ENCODE results near the gene ATG16L1. TPM values are rescaled to one million over a fixed set of nuclear protein-coding genes. Genes with fewer than 3 reads are reported as not detected.

Gene ATG16L1
- total RNA-seq, 2 donors from 2014 or later: 23.6 to 26.0 TPM

DNA sequence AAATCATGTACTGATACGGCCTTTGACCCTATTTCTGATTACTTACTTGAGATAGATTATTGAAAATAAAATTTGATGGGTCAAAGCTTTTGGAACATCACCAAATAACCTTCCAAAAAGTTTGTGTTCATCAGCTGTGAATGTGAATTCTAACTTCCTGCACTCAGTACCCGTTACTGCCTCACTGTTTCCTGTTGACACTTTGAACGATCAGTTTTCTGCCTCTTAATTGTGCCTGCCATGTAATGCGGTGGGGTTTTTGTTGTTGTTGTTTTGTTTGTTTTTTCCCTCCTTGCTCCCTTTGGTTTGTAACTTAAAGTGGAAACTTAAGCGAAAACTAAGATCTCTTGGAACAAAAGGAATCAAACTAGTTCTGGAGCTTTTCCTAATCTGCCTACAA lies 18.9 kb downstream of the ATG16L1 start:
- H3K4me3 Mint-ChIP-seq: peak overlapping the region; percentile 72 to 87
- ATAC-seq (replicated peaks in 1 of 2) (no peak), DNase-seq (no peak)
- peaks cover 67% of the 10 kb centered on the region for H3K4me1 Mint-ChIP-seq (ENCODE audit: low read depth)
- no peaks in the 10 kb centered on the region for H3K9me3 Mint-ChIP-seq
- peaks cover 20 to 53% of the 10 kb centered on the region in 2 donors for H3K36me3 Mint-ChIP-seq (ENCODE audit: insufficient read depth in 2 of 2)
- no peaks in the 10 kb centered on the region for H3K27me3 Mint-ChIP-seq (ENCODE audit: low read depth)
- peak overlapping the region; percentile 100 for H3K27ac Mint-ChIP-seq

DNA sequence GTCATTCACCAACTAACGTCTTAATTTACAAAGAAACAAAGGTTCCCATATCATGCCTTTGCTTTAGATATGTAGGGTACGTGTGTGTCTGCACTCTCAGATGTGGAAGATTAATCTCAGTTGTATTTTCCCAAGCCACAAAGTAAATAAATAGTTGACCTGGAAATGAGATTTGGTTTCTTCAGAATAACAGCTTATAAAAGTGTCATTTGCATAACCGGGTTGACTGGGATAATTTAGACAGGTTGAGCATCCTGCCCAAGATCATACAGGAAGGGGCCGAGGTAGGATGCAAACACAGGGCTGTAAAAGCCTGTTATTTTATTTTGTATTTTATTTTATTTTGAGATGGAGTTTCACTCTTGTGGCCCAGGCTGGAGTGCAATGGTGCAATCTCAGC lies 19.5 kb downstream of the ATG16L1 start:
- H3K36me3 Mint-ChIP-seq (ENCODE audit: insufficient read depth in 2 of 2): peaks cover 20 to 53% of the 10 kb centered on the region in 2 donors
- ATAC-seq (replicated peaks in 1 of 2): no peak

DNA sequence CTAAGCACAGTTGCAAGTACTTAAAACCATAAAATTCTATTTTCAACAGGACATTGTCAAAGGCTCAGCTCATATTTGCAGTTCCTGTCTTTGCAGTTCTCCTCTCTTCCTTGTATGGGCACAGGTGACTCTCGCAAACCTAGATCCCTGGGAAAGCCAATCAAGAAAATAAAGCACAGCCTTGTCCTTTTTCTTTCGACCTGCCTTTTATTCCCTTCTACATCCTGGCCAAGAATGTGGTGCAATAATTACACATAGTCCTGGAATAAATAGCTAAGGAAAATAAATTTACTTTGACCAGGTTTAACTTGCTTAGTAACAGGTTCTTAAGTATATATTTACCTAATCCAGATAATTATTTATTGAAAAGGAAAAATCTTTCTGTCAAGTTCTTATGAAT lies 20.2 kb downstream of the ATG16L1 start:
- Mint-ChIP-seq H3K4me3 (peak overlapping the region in 1 of 2 donors; percentile 26), H3K27me3 (ENCODE audit: low read depth) (no peaks in the 10 kb centered on the region), H3K27ac (peak overlapping the region; percentile 83), H3K4me1 (ENCODE audit: low read depth) (peaks cover 56% of the 10 kb centered on the region), H3K9me3 (no peaks in the 10 kb centered on the region), H3K36me3 (ENCODE audit: insufficient read depth in 2 of 2) (peaks cover 20 to 51% of the 10 kb centered on the region in 2 donors)
- DNase-seq (no peak), ATAC-seq (replicated peaks in 1 of 2) (no peak)

More for the DNA sequence above, 19.5 kb downstream of the ATG16L1 start:
- Mint-ChIP-seq H3K27me3 (ENCODE audit: low read depth) (no peaks in the 10 kb centered on the region), H3K9me3 (no peaks in the 10 kb centered on the region), H3K4me3 (peak overlapping the region; percentile 72 to 87), H3K4me1 (ENCODE audit: low read depth) (peaks cover 64% of the 10 kb centered on the region), H3K27ac (peak overlapping the region; percentile 100)
- no peak for DNase-seq

DNA sequence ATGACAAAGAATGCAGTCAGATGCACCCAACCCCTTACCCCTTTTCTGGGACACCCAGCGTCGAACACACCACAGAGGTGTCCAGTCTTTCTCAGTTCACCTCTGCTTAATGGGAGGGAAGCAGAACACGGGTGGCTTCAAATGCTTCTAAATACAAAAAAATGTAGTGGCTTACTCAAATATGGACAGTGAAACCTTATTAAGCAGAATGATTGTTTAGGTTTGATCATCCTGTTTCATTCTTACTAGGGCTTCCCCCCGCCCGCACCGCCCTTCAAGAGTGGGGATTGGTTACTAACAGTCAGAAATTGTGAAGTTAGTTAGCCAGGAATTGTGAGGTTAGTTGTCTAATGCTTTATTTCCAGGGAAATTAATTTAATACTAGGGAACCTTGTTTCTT lies 21.6 kb downstream of the ATG16L1 start:
- Mint-ChIP-seq H3K4me3 (peak overlapping the region in 1 of 2 donors; percentile 52), H3K27ac (peak overlapping the region; percentile 69), H3K27me3 (ENCODE audit: low read depth) (no peaks in the 10 kb centered on the region), H3K4me1 (ENCODE audit: low read depth) (peaks cover 42% of the 10 kb centered on the region), H3K36me3 (ENCODE audit: insufficient read depth in 2 of 2) (peaks cover 15 to 57% of the 10 kb centered on the region in 2 donors), H3K9me3 (no peaks in the 10 kb centered on the region)
- ATAC-seq (replicated peaks in 1 of 2) (peak; percentile 45 to 69), DNase-seq (peak in 1 of 2 donors; percentile 43)

DNA sequence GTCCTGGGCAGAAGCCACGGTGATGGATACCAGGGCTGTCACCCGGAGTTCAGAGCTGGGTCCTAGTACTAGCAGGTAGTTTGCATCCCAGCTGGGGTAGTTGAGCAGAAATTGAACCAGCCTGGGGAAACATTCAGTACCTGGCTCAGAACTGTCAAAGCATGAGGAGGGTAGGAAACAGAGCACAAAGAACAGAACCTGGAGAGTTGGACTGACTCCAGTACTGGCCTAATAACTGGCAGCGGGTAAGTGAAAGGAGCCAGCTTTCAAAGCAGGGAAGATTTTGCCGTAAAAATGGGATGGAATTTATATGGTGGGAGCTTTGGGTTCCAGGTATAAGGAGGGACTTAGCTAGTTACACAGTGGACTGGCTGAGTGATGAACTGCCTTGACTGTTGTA lies 23.8 kb downstream of the ATG16L1 start:
- peak overlapping the region; percentile 16 for H3K27ac Mint-ChIP-seq
- H3K4me1 Mint-ChIP-seq (ENCODE audit: low read depth): peaks cover 23% of the 10 kb centered on the region
- H3K9me3 Mint-ChIP-seq: no peaks in the 10 kb centered on the region
- H3K27me3 Mint-ChIP-seq (ENCODE audit: low read depth): no peaks in the 10 kb centered on the region
- ATAC-seq (replicated peaks in 1 of 2) (no peak), DNase-seq (no peak)
- no peak overlapping the region for H3K4me3 Mint-ChIP-seq
- peaks cover 17 to 60% of the 10 kb centered on the region in 2 donors for H3K36me3 Mint-ChIP-seq (ENCODE audit: insufficient read depth in 2 of 2)

DNA sequence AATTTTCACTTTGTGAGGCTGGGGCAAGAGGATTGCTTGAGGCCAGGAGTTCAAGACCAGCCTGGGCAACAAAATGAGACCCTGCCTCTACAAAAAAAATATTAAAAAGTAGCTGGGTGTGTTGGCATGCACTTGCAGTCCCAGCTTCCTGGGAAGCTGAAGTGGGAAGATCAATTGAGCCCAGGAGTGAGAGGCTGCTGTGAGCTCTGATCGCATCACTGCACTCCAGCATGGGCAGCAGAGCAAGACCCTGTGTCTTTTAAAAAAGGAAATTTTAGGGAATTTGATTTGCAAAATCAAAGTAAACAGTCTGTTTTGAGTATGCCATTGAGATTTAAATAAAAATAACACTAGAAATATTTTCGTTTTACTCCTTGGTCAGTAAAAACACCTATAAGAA lies 27.4 kb downstream of the ATG16L1 start:
- DNase-seq (no peak), ATAC-seq (replicated peaks in 1 of 2) (no peak)
- no peak overlapping the region for H3K4me3 Mint-ChIP-seq
- H3K27me3 Mint-ChIP-seq (ENCODE audit: low read depth): no peaks in the 10 kb centered on the region
- no peak overlapping the region for H3K27ac Mint-ChIP-seq
- H3K36me3 Mint-ChIP-seq (ENCODE audit: insufficient read depth in 2 of 2): peaks cover 15 to 57% of the 10 kb centered on the region in 2 donors
- peaks cover 15% of the 10 kb centered on the region for H3K4me1 Mint-ChIP-seq (ENCODE audit: low read depth)
- no peaks in the 10 kb centered on the region for H3K9me3 Mint-ChIP-seq

DNA sequence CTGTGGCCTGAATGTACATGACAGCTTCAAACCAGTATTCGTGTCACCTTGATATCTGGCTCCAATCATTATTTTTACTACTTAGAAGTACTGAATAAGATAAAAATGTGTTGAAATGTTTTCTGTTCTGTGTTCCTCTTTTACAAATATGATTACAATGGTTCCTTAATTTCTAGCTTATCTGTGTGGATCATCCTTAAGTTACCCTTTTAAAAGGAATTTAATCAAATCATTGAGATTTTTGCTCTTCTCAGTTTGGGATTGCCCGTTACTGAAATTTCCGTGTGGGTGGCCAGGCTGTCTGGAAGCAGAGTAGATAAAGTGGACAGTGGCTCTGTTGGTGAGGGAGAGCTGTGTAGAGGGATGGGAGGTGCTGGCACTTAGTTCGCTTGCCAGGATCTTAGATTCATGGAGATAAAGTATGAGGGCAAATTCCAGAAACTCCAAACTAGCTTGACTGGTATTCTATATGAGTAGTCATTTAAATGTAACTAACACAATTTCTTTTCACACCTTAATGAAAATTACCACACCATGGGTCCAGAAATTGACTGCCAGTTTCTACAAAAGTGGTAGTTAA lies 28.7 kb downstream of the ATG16L1 start:
- Mint-ChIP-seq H3K27me3 (ENCODE audit: low read depth) (no peaks in the 10 kb centered on the region), H3K4me1 (ENCODE audit: low read depth) (peaks cover 15% of the 10 kb centered on the region), H3K4me3 (no peak overlapping the region), H3K36me3 (ENCODE audit: insufficient read depth in 2 of 2) (peaks cover 9 to 53% of the 10 kb centered on the region in 2 donors), H3K9me3 (no peaks in the 10 kb centered on the region), H3K27ac (peak overlapping the region; percentile 71)
- ATAC-seq (replicated peaks in 1 of 2) (no peak), DNase-seq (no peak)

DNA sequence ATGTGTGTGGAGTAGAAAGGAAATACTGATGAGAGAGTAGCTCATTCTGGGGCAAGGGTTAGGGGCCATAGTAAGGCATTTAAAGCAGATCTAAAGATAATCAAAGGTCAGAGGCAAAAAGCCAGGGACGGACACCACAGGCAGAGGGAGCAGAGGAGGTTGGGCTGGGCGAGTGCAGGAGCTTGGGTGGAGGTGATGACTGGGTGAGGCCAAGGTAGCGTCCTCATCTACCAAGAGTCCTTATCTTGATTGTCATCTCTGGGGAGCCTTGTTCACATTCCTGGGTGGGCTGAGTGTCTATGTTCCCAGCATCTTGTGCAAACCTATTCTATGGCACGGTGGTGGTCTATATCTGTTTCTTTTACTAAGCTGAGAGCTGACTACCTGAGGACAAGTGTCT lies 30.1 kb downstream of the ATG16L1 start:
- H3K27me3 Mint-ChIP-seq (ENCODE audit: low read depth): no peaks in the 10 kb centered on the region
- H3K4me3 Mint-ChIP-seq: no peak overlapping the region
- peaks cover 15% of the 10 kb centered on the region for H3K4me1 Mint-ChIP-seq (ENCODE audit: low read depth)
- no peaks in the 10 kb centered on the region for H3K9me3 Mint-ChIP-seq
- H3K36me3 Mint-ChIP-seq (ENCODE audit: insufficient read depth in 2 of 2): peaks cover 9 to 53% of the 10 kb centered on the region in 2 donors
- DNase-seq: no peak
- H3K27ac Mint-ChIP-seq: peak overlapping the region; percentile 1
- no peak for ATAC-seq (replicated peaks in 1 of 2)

DNA sequence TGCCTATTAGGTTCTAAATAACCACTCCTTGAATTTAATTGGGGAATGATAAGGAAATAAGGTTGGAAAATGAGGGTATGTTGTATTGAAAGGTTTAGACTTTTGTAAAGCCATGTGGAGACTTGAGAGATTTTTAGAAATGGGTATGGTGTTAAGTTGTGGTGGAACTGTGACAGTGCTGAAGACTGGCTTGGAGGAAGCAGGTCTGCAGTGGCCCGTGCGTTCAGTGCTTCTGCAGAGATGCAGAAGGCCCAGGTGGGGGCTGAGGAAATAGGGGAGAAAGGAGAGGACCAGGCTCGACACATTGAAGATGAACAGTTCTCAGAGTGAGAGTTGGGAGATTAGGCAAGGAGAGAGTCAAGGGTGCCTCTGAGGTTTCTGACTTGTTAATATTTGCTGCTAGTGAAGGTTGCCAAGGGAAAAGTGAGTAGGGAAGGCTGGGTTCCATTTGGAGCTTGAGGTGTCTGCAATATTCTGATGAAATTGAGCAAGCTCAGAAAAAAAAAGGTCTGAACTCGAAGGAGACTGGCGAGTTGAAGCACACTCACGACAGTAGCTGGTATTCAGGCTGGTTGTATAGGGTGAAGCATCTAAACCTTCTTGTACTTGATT lies 30.6 kb downstream of the ATG16L1 start:
- Mint-ChIP-seq H3K4me1 (ENCODE audit: low read depth) (peaks cover 15% of the 10 kb centered on the region), H3K27ac (peak overlapping the region; percentile 8), H3K4me3 (no peak overlapping the region), H3K36me3 (ENCODE audit: insufficient read depth in 2 of 2) (peaks cover 12 to 57% of the 10 kb centered on the region in 2 donors), H3K27me3 (ENCODE audit: low read depth) (no peaks in the 10 kb centered on the region), H3K9me3 (no peaks in the 10 kb centered on the region)
- no peak for DNase-seq
- no peak for ATAC-seq (replicated peaks in 1 of 2)

DNA sequence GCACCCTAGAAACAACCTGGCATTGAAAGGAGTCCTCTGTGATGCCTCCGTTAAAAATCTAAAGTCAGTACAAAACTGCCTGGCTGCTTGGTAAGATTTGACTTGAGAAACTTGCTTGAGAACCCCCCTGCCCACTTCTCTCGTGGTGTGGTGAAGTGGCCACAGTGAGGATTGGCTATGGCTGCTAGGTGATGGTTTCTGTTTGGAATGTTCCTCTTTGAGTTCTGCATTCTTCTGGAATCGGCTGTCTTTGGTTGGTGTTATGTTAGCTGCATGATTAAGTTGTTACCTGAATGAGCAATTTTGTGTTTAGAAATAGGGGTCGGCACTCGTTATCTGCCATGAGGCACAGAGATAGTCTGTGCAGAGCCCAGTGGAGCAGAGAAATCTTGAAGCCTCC lies 34.4 kb downstream of the ATG16L1 start:
- H3K4me3 Mint-ChIP-seq: no peak overlapping the region
- no peak for ATAC-seq (replicated peaks in 1 of 2)
- H3K9me3 Mint-ChIP-seq: no peaks in the 10 kb centered on the region
- DNase-seq: no peak
- peaks cover 7% of the 10 kb centered on the region for H3K4me1 Mint-ChIP-seq (ENCODE audit: low read depth)
- no peaks in the 10 kb centered on the region for H3K27me3 Mint-ChIP-seq (ENCODE audit: low read depth)
- no peak overlapping the region for H3K27ac Mint-ChIP-seq
- peaks cover 16 to 49% of the 10 kb centered on the region in 2 donors for H3K36me3 Mint-ChIP-seq (ENCODE audit: insufficient read depth in 2 of 2)

DNA sequence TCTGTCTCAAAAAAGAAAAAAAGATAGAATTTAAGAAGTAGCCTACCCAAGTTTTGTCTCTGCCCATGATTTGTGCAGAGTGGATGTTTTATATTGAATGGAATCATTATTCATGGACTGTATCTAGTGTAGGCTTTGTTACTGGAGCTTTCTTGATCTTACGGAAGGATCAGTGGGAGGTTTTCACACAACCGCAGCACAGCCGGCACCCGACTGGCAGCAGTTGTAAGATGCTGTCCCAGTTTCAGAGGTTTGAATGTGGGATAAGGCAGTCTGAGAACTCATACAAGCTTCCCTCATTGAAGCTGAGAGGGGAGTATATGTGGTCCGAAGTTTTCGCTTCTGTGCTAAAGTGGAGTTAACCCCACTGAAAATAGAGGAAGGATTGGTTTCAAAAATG lies 36.4 kb downstream of the ATG16L1 start:
- H3K36me3 Mint-ChIP-seq (ENCODE audit: insufficient read depth in 2 of 2): peaks cover 12 to 35% of the 10 kb centered on the region in 2 donors
- H3K27me3 Mint-ChIP-seq (ENCODE audit: low read depth): no peaks in the 10 kb centered on the region
- no peaks in the 10 kb centered on the region for H3K9me3 Mint-ChIP-seq
- ATAC-seq (replicated peaks in 1 of 2) (no peak), DNase-seq (no peak)
- H3K27ac Mint-ChIP-seq: no peak overlapping the region
- H3K4me1 Mint-ChIP-seq (ENCODE audit: low read depth): no peaks in the 10 kb centered on the region
- no peak overlapping the region for H3K4me3 Mint-ChIP-seq

DNA sequence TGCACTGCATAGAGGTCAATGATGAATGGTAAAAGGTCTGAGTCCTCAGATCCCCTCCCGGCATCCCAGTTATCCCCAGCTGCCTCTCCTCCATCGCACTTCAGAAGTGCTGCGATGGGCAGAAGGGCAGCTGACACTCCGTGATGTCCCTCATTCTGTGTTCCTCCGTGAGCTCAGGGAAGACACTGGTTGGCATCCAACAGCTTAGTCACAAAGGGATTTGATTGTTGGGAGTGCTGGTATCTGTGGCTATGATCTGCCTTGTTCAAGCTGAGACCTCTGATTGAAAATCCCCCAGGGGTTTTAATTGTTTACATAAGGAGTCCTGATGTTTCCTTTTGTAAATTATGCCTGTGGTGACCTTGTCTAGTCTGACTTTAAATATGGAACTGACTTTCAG lies 37.2 kb downstream of the ATG16L1 start:
- Mint-ChIP-seq H3K36me3 (ENCODE audit: insufficient read depth in 2 of 2) (peaks cover 12 to 35% of the 10 kb centered on the region in 2 donors), H3K27ac (peak overlapping the region; percentile 17), H3K27me3 (ENCODE audit: low read depth) (no peaks in the 10 kb centered on the region), H3K4me1 (ENCODE audit: low read depth) (no peaks in the 10 kb centered on the region), H3K4me3 (no peak overlapping the region), H3K9me3 (no peaks in the 10 kb centered on the region)
- no peak for DNase-seq
- ATAC-seq (replicated peaks in 1 of 2): no peak

DNA sequence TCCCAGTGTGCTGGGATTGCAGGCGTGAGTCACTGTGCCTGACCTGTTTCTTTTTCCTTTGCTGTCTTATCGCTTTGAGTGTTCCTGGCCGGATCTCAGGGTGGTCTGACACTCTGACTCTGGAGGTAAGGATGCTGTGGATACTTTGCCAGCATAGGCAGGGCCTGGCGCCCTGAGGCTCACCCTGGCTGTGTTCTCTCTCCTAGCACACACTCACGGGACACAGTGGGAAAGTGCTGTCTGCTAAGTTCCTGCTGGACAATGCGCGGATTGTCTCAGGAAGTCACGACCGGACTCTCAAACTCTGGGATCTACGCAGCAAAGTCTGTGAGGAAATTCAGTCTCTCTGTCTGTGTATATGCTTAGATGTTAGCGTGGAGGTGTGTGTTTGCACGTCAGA lies 38.2 kb downstream of the ATG16L1 start:
- H3K4me1 Mint-ChIP-seq (ENCODE audit: low read depth): no peaks in the 10 kb centered on the region
- peak overlapping the region; percentile 45 for H3K27ac Mint-ChIP-seq
- H3K27me3 Mint-ChIP-seq (ENCODE audit: low read depth): no peaks in the 10 kb centered on the region
- H3K9me3 Mint-ChIP-seq: no peaks in the 10 kb centered on the region
- peaks cover 13 to 44% of the 10 kb centered on the region in 2 donors for H3K36me3 Mint-ChIP-seq (ENCODE audit: insufficient read depth in 2 of 2)
- no peak overlapping the region for H3K4me3 Mint-ChIP-seq
- ATAC-seq (replicated peaks in 1 of 2): no peak
- no peak for DNase-seq
